AG10803 (cell line): ENCODE results near the gene PKMYT1.

ENCODE experiments used
- DNase-seq: peaks from one replicate; pipeline ENCODE4 v3.0.0; 2010; ENCODE audit warnings: low read depth
- H3K4me3 ChIP-seq: 2 replicates; pipeline ENCODE4 v1.5.1; 2011; ENCODE audit warnings: mild to moderate bottlenecking, low read length, control low read depth
- TF ChIP-seq, protein P1 (sequence below): conservative IDR thresholded peaks from 2 replicates; pipeline ENCODE4 v1.5.1; 2011; ENCODE audit warnings: mild to moderate bottlenecking, low read length, control low read depth, inconsistent platforms

The PKMYT1 gene

GRCh38 chr16:2963074-2963722 lies 17.0 kb downstream of the PKMYT1 start:
- DNase-seq = no peak
- peak overlapping the region; percentile 20; the same call in 1 of the 2 replicates for H3K4me3 ChIP-seq
- TF ChIP-seq, protein P1, sequence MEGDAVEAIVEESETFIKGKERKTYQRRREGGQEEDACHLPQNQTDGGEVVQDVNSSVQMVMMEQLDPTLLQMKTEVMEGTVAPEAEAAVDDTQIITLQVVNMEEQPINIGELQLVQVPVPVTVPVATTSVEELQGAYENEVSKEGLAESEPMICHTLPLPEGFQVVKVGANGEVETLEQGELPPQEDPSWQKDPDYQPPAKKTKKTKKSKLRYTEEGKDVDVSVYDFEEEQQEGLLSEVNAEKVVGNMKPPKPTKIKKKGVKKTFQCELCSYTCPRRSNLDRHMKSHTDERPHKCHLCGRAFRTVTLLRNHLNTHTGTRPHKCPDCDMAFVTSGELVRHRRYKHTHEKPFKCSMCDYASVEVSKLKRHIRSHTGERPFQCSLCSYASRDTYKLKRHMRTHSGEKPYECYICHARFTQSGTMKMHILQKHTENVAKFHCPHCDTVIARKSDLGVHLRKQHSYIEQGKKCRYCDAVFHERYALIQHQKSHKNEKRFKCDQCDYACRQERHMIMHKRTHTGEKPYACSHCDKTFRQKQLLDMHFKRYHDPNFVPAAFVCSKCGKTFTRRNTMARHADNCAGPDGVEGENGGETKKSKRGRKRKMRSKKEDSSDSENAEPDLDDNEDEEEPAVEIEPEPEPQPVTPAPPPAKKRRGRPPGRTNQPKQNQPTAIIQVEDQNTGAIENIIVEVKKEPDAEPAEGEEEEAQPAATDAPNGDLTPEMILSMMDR = no peak

DNA sequence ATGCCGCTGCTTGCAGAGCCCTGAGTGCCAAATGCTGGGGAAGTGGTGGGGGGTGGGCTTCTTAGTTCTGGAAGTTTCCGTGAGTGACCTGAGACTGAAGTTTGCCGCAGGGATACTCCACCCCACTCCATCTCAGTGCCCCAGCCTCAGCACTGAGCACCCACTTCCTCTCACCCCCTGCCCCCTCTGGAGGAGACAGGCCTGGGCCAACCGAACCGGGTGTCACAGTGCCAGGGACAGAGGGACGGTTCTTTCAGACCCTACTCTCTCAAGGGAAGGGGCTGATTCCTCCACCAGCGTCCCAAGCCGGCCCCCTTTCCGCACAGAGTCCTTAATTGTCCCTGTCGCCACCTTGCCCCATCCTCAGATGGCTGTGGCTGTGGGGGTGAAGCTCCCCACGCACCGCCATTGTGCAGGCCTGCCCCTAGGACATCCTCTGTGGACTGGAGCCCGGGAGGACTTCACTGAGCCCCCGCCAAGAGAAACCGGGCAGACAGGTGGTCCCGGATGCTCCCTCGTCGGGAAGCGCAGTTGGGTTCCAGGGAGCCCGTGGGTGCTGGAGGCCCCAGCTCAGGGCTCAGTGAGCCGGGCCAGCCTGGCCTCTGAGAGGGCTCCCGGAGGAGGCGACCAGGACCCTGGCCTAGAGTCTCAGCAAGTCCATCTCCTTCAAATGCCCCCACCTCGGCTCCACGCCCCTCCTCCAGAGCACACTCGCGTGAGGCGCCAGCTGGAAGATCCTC lies 17.7 kb downstream of the PKMYT1 start:
- no peak for DNase-seq
- H3K4me3 ChIP-seq = no peak overlapping the region

GRCh38 chr16:2960183-2961010 lies 19.8 kb downstream of the PKMYT1 start:
- TF ChIP-seq, protein P1 = no peak
- DNase-seq = no peak
- H3K4me3 ChIP-seq = no peak overlapping the region

More for the DNA sequence above, 17.7 kb downstream of the PKMYT1 start:
- TF ChIP-seq, protein P1 = no peak

GRCh38 chr16:2959206-2959605 lies 21.0 kb downstream of the PKMYT1 start:
- DNase-seq = no peak
- TF ChIP-seq, protein P1 = no peak

DNA sequence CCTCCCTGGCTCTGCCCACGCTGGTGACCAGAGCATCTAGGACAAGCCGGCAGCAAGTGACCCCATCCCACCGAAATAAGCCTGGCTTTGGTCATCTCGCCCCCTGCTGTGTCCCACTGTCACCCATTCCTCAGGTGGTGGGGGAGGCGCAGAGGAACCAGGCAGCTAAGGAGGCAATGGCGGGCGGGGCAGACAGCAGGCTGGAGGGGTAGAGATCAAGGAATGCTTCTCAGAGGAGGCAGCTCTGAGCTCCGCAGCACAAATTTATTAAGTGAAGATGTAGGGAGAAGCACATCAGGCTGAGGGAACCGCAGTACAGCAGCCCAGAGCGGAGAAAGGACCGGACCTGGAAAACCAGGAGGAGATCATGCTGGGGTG lies 23.7 kb downstream of the PKMYT1 start:
- DNase-seq = no peak
- TF ChIP-seq, protein P1 = no peak
- H3K4me3 ChIP-seq = no peak overlapping the region

More at GRCh38 chr16:2959206-2959605, 21.0 kb downstream of the PKMYT1 start:
- H3K4me3 ChIP-seq = no peak overlapping the region

DNA sequence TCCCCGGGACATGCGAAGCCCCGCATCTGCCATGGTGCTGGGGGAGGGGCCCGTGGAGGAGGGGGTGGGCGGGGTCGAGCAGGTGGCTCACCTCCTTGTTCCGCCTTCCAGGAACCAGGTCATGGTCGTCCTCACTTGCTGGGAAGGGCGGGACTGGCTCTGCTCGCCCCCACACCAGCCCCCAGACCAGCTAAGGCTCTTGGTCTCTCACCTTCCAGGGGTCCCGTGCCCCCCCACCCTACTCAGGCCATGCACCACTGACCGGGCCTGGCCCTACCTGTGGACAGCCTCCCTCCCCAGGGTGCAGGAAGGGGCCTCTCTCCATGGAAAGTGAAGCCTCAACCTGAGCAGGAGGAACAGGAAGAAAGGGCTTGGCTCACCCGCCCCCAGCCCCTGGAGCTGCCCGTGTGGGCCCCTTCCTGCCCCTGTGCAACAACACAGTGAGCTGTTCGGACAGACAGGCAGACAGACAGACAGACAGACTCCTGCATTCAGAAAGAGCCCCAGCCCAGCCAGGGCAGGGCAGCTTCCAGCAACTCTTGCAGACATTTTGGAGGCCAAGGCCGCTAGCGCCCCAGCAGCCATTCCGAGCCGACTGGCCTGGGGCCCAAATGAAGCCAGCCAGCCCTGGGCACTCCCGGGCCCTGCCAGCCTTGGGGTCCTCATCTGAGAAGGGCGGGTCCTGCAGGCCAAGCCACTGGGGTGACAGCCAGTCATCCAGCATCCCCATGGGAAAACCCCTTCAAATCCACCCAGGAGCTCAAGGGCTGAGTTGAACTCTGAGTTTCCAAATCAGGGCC lies 24.3 kb downstream of the PKMYT1 start:
- TF ChIP-seq, protein P1 = no peak
- H3K4me3 ChIP-seq = no peak overlapping the region
- no peak for DNase-seq
